Esophagus muscularis mucosa (tissue), 4 donors: ENCODE results near the gene USP49. TPM values are rescaled to one million over a fixed set of nuclear protein-coding genes. Genes with fewer than 3 reads are reported as not detected.

ENCODE experiments used
- DNase-seq: peaks from one replicate; pipeline ENCODE4 v3.0.0-alpha.2; 2017; ENCODE audit errors: extremely low spot score
- H3K27ac ChIP-seq, 4 donors: fragments of 200-600 bp; sonication (generic); replicated peaks in 1 of 4; 1 replicate in 3 of 4; 2 replicates in 1 of 4; pipeline ENCODE4 v1.5.1; 2016 to 2019; ENCODE audit warnings: mild to moderate bottlenecking in 1 of 4
- H3K27me3 ChIP-seq, 4 donors: fragments of 200-600 bp; sonication (generic); one replicate each; pipeline versions ENCODE4 v1.5.1 to v1.6.0; 2016 to 2019
- H3K36me3 ChIP-seq, 4 donors: fragments of 200-600 bp; sonication (generic); one replicate each; pipeline ENCODE4 v1.5.1; 2016 to 2019
- H3K4me1 ChIP-seq, 4 donors: fragments of 200-600 bp; sonication (generic); one replicate each; pipeline ENCODE4 v1.5.1; 2016 to 2019
- H3K4me3 ChIP-seq, 4 donors: fragments of 200-600 bp; sonication (generic); 1 replicate in 2 of 4; 2 replicates in 2 of 4; pipeline ENCODE4 v1.5.1; 2016 to 2019; ENCODE audit warnings: mild to moderate bottlenecking in 4 of 4, moderate library complexity in 1 of 4
- H3K9me3 ChIP-seq, 4 donors: fragments of 200-600 bp; sonication (generic); 1 replicate in 3 of 4; 2 replicates in 1 of 4; pipeline ENCODE4 v1.5.1; 2016 to 2019
- EP300 ChIP-seq: sonication (generic); formaldehyde crosslinking; IDR thresholded peaks from one replicate; pipeline ENCODE4 v1.6.1; 2017; ENCODE audit warnings: antibody characterized with exemption
- POLR2A ChIP-seq: fragments of 450-650 bp; IDR thresholded peaks from one replicate; pipeline ENCODE4 v1.6.1; 2017; ENCODE audit warnings: antibody characterized with exemption, moderate library complexity, mild to moderate bottlenecking, low read depth
- POLR2AphosphoS5 ChIP-seq, 2 donors: sonication (generic); formaldehyde crosslinking; IDR thresholded peaks; one replicate each; pipeline ENCODE4 v1.6.1; 2017; ENCODE audit warnings: antibody characterized with exemption in 2 of 2
- WGBS: methylation state at CpG from one replicate; pipeline ENCODE4 v1.1.5; 2018; 5-methylcytosine and 5-hydroxymethylcytosine counted together
- intact Hi-C: fragments of 100-400 bp; cut with DNase I; formaldehyde crosslinking; loops from one replicate; pipeline ENCODE4 v1.15.1; 2023
- total RNA-seq, 4 donors: library from RNA; depleted of rRNA; stranded (reverse); fragments of >200 nt; gene quantifications; one replicate each; pipeline versions ENCODE4 v1.1.0 to v1.2.1, GENCODE V29; 2016
- TF ChIP-seq, protein P1 (sequence below), 3 experiments: fragments of 200-600 bp in 2 of 3; fragments of 450-650 bp in 1 of 3; sonication (generic) in 2 of 3; IDR thresholded peaks; one replicate each; pipeline ENCODE4 v1.5.1; 2017 to 2019; ENCODE audit warnings: antibody characterized with exemption in 3 of 3, mild to moderate bottlenecking in 2 of 3, moderate library complexity in 1 of 3

The USP49 gene
- total RNA-seq, 4 donors from 2014 or later, result 1.3 to 2.5 (median 2.3) TPM

DNA sequence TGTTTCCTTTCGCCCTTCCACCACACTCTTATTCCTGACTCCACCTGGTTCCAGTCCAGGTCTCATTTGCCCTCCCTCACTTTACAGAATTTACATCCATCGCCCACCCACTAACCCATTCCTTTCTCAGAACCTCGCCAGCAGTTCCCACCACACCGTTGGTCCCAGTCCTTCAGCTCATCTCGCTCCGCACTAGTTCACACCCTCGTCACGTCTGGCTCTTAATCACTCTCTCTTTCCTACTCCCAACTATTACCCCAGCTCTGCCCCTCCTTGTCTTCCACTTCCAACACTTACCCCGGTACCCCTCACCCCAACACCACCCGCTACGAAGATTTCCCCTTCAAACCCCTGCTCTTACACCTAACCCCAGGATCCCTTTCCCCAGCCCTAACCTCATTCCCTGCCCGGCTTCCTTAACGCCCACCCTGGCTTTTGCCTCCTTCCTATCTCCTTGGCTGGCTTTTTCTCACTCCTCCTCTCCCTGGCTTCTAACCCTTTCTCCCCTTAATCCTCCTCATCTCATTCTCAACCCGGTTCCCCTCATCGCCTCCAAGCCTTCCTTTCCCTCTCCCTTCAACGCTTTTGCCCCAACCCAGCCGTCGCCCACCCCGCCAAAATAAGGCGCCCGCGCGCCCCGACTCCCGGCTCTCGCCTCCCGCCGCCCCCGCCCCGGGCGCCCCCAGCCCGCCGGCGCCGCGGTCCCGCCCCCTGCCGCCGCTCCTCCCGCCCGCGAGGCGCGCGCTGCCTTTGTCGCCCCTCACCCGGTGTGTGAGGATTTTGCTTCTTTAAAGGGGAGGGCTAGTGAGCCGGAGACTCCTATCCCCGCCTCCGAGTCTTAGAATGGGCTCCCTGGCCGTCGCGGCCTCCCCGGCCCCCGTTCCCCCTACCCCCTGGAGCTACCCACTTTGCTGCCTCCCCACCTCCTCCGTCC lies 542 bp downstream of the USP49 start:
- DNase-seq, result no peak
- TF ChIP-seq POLR2A (no peak), POLR2AphosphoS5 (IDR thresholded peaks at IDR 0.05) (no peak), EP300 (no peak)
- TF ChIP-seq, protein P1, sequence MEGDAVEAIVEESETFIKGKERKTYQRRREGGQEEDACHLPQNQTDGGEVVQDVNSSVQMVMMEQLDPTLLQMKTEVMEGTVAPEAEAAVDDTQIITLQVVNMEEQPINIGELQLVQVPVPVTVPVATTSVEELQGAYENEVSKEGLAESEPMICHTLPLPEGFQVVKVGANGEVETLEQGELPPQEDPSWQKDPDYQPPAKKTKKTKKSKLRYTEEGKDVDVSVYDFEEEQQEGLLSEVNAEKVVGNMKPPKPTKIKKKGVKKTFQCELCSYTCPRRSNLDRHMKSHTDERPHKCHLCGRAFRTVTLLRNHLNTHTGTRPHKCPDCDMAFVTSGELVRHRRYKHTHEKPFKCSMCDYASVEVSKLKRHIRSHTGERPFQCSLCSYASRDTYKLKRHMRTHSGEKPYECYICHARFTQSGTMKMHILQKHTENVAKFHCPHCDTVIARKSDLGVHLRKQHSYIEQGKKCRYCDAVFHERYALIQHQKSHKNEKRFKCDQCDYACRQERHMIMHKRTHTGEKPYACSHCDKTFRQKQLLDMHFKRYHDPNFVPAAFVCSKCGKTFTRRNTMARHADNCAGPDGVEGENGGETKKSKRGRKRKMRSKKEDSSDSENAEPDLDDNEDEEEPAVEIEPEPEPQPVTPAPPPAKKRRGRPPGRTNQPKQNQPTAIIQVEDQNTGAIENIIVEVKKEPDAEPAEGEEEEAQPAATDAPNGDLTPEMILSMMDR (IDR thresholded peaks at IDR 0.05), result no peak
- peak overlapping the region; percentile 77 to 85 (median 80) for H3K27ac ChIP-seq
- no peaks in the 10 kb centered on the region for H3K27me3 ChIP-seq
- peak overlapping the region; percentile 69 to 83 (median 73) for H3K4me3 ChIP-seq
- H3K36me3 ChIP-seq, result peaks cover 0 to 4% (median 0%) of the 10 kb centered on the region in 4 donors
- WGBS, result 2% methylated on average over 35 of the region's 56 CpGs
- intact Hi-C loops, result no loop called here
- peaks cover 18 to 27% (median 24%) of the 10 kb centered on the region in 4 donors for H3K4me1 ChIP-seq
- no peaks in the 10 kb centered on the region for H3K9me3 ChIP-seq

GRCh38 chr6:41892921-41893564 lies 2.1 kb downstream of the USP49 start:
- DNase-seq, result no peak
- no peak for TF ChIP-seq POLR2AphosphoS5 (IDR thresholded peaks at IDR 0.05)
- TF ChIP-seq POLR2A, result no peak
- TF ChIP-seq, protein P1 (IDR thresholded peaks at IDR 0.05), result no peak
- TF ChIP-seq EP300, result no peak
- no peaks in the 10 kb centered on the region for H3K9me3 ChIP-seq
- no peak overlapping the region for H3K27ac ChIP-seq
- H3K36me3 ChIP-seq, result no peaks in the 10 kb centered on the region
- WGBS, result 72% methylated on average over 4 of the region's 4 CpGs
- peaks cover 18 to 27% (median 24%) of the 10 kb centered on the region in 4 donors for H3K4me1 ChIP-seq
- H3K4me3 ChIP-seq, result no peak overlapping the region
- H3K27me3 ChIP-seq, result no peaks in the 10 kb centered on the region
- intact Hi-C loops, result no loop called here

GRCh38 chr6:41887331-41887751 lies 7.8 kb downstream of the USP49 start:
- no peak for DNase-seq
- 60% methylated on average over 4 of the region's 4 CpGs for WGBS
- intact Hi-C loops, result no loop called here
- no peaks in the 10 kb centered on the region for H3K4me1 ChIP-seq
- no peaks in the 10 kb centered on the region for H3K36me3 ChIP-seq
- no peak overlapping the region for H3K27ac ChIP-seq
- H3K27me3 ChIP-seq, result no peaks in the 10 kb centered on the region
- no peak overlapping the region for H3K4me3 ChIP-seq
- TF ChIP-seq POLR2A (no peak), POLR2AphosphoS5 (IDR thresholded peaks at IDR 0.05) (no peak), EP300 (no peak)
- TF ChIP-seq, protein P1 (IDR thresholded peaks at IDR 0.05), result no peak
- no peaks in the 10 kb centered on the region for H3K9me3 ChIP-seq

DNA sequence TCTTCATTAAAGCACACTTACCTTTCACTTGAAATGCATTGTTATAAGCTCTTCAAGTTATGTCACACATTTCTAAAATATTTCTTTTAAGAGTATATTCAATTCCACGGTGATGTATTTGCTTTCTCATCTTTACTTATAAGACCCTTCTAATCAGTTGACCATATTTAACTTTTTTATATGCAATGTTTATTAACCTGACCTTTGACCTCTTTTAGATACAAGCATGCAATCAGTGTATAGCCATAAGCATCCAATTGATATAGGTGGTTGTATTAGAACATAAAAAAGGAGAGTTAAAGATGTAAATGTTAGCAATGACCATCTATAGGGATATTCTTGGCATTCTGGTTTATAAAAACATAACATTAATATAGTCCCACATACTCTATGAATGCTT lies 9.2 kb downstream of the USP49 start:
- intact Hi-C loops, result no loop called here
- H3K27ac ChIP-seq, result no peak overlapping the region
- H3K36me3 ChIP-seq, result no peaks in the 10 kb centered on the region
- no peak for DNase-seq
- 90% methylated on average over 1 of the region's 1 CpG for WGBS
- H3K27me3 ChIP-seq, result no peaks in the 10 kb centered on the region
- no peak for TF ChIP-seq POLR2AphosphoS5 (IDR thresholded peaks at IDR 0.05)
- TF ChIP-seq EP300, result no peak
- no peak for TF ChIP-seq POLR2A
- TF ChIP-seq, protein P1 (IDR thresholded peaks at IDR 0.05), result no peak
- H3K4me1 ChIP-seq, result no peaks in the 10 kb centered on the region
- no peaks in the 10 kb centered on the region for H3K9me3 ChIP-seq
- H3K4me3 ChIP-seq, result no peak overlapping the region
